Esophagus squamous epithelium (tissue), 4 donors: Measurements from ENCODE around the gene DYRK1A.

Source experiments
- CTCF ChIP-seq, 6 experiments: fragments of 450-650 bp in 4 of 6; fragments of 200-600 bp in 2 of 6; sonication (generic) in 2 of 6; IDR thresholded peaks; one replicate each; pipeline ENCODE4 v1.5.1; 2016 to 2019; ENCODE audit warnings: antibody characterized with exemption in 6 of 6, mild to moderate bottlenecking in 4 of 6, moderate library complexity in 4 of 6
- POLR2A ChIP-seq, 4 donors: fragments of 450-650 bp; IDR thresholded peaks; one replicate each; pipeline ENCODE4 v1.6.1; 2017; ENCODE audit warnings: antibody characterized with exemption in 4 of 4, mild to moderate bottlenecking in 4 of 4, moderate library complexity in 3 of 4

- TF ChIP-seq CTCF (IDR thresholded peaks at IDR 0.05) (no peak), POLR2A (IDR thresholded peaks at IDR 0.05) (no peak)
These were observed 60.6 kb downstream of the DYRK1A start for GRCh38 chr21:37427221-37427620.
